Peyer's patch (tissue), 4 donors: ENCODE measurements around the gene OPCML. TPM values are rescaled to one million over a fixed set of nuclear protein-coding genes. Genes with fewer than 3 reads are reported as not detected.

Experiments
- DNase-seq, 3 donors: peaks; one replicate each; pipeline ENCODE4 v3.0.0-alpha.2; 2017 to 2019
- H3K27ac ChIP-seq, 4 donors: fragments of 200-600 bp; sonication (generic); one replicate each; pipeline ENCODE4 v1.5.1; 2016 to 2019
- H3K27me3 ChIP-seq, 2 donors: fragments of 200-600 bp; sonication (generic); one replicate each; pipeline ENCODE4 v1.5.1; 2019
- H3K36me3 ChIP-seq, 3 donors: fragments of 200-600 bp; sonication (generic); one replicate each; pipeline ENCODE4 v1.5.1; 2016 to 2019
- H3K4me1 ChIP-seq, 4 donors: fragments of 200-600 bp; sonication (generic); one replicate each; pipeline ENCODE4 v1.5.1; 2016 to 2019
- H3K4me3 ChIP-seq, 4 donors: fragments of 200-600 bp; sonication (generic); 1 replicate in 3 of 4; 2 replicates in 1 of 4; pipeline ENCODE4 v1.5.1; 2016 to 2019; ENCODE audit warnings: mild to moderate bottlenecking in 1 of 4
- H3K9me3 ChIP-seq, 4 donors: fragments of 200-600 bp; sonication (generic); one replicate each; pipeline ENCODE4 v1.5.1; 2016 to 2019; ENCODE audit warnings: mild to moderate bottlenecking in 1 of 4
- CTCF ChIP-seq, 6 experiments: fragments of 450-650 bp in 4 of 6; fragments of 200-600 bp in 2 of 6; sonication (generic) in 1 of 6; IDR thresholded peaks; one replicate each; pipeline ENCODE4 v1.5.1; 2017 to 2019; ENCODE audit warnings: antibody characterized with exemption in 6 of 6, mild to moderate bottlenecking in 3 of 6, moderate library complexity in 1 of 6
- POLR2A ChIP-seq, 2 donors: fragments of 450-650 bp; IDR thresholded peaks; one replicate each; pipeline ENCODE4 v1.5.1; 2017; ENCODE audit warnings: antibody characterized with exemption in 2 of 2, mild to moderate bottlenecking in 2 of 2, moderate library complexity in 2 of 2
- total RNA-seq, 4 donors: library from RNA; depleted of rRNA; stranded (reverse); fragments of >200 nt; gene quantifications; one replicate each; pipeline ENCODE4 v1.1.0, GENCODE V29; 2016

OPCML gene
- total RNA-seq, 4 donors from 2014 or later, result not detected

- H3K4me1 ChIP-seq, result no peaks in the 10 kb centered on the region
- H3K36me3 ChIP-seq, result no peaks in the 10 kb centered on the region
- no peak overlapping the region for H3K4me3 ChIP-seq
- no peaks in the 10 kb centered on the region for H3K9me3 ChIP-seq
- DNase-seq, result no peak
- no peaks in the 10 kb centered on the region for H3K27me3 ChIP-seq
- no peak overlapping the region for H3K27ac ChIP-seq
- TF ChIP-seq POLR2A (IDR thresholded peaks at IDR 0.05), result no peak
These were observed 315.5 kb downstream of the OPCML start for GRCh38 chr11:133216813-133217212.

GRCh38 chr11:133215596-133216230 lies 316.6 kb downstream of the OPCML start:
- Histone ChIP-seq H3K36me3 (no peaks in the 10 kb centered on the region), H3K27me3 (no peaks in the 10 kb centered on the region), H3K4me1 (no peaks in the 10 kb centered on the region), H3K4me3 (no peak overlapping the region), H3K27ac (no peak overlapping the region), H3K9me3 (no peaks in the 10 kb centered on the region)
- no peak for DNase-seq
- no peak for TF ChIP-seq POLR2A (IDR thresholded peaks at IDR 0.05)
- no peak for TF ChIP-seq CTCF (IDR thresholded peaks at IDR 0.05)

GRCh38 chr11:133214646-133215045 lies 317.7 kb downstream of the OPCML start:
- Histone ChIP-seq H3K9me3 (no peaks in the 10 kb centered on the region), H3K27ac (no peak overlapping the region), H3K36me3 (no peaks in the 10 kb centered on the region), H3K4me3 (no peak overlapping the region), H3K4me1 (no peaks in the 10 kb centered on the region), H3K27me3 (no peaks in the 10 kb centered on the region)
- TF ChIP-seq CTCF (IDR thresholded peaks at IDR 0.05) (no peak), POLR2A (IDR thresholded peaks at IDR 0.05) (no peak)
- no peak for DNase-seq

GRCh38 chr11:133212201-133212600 lies 320.1 kb downstream of the OPCML start:
- H3K36me3 ChIP-seq, result no peaks in the 10 kb centered on the region
- H3K4me1 ChIP-seq, result no peaks in the 10 kb centered on the region
- H3K4me3 ChIP-seq, result no peak overlapping the region
- H3K9me3 ChIP-seq, result no peaks in the 10 kb centered on the region
- no peak overlapping the region for H3K27ac ChIP-seq
- no peak for DNase-seq
- no peaks in the 10 kb centered on the region for H3K27me3 ChIP-seq
- TF ChIP-seq CTCF (IDR thresholded peaks at IDR 0.05), result no peak
- no peak for TF ChIP-seq POLR2A (IDR thresholded peaks at IDR 0.05)

- Histone ChIP-seq H3K4me3 (no peak overlapping the region), H3K36me3 (no peaks in the 10 kb centered on the region), H3K4me1 (no peaks in the 10 kb centered on the region), H3K9me3 (no peaks in the 10 kb centered on the region), H3K27me3 (no peaks in the 10 kb centered on the region), H3K27ac (no peak overlapping the region)
- no peak for DNase-seq
- TF ChIP-seq POLR2A (IDR thresholded peaks at IDR 0.05) (no peak), CTCF (IDR thresholded peaks at IDR 0.05) (no peak)
These were observed 324.3 kb downstream of the OPCML start for GRCh38 chr11:133207995-133208394.

- no peak for DNase-seq
- no peaks in the 10 kb centered on the region for H3K9me3 ChIP-seq
- no peaks in the 10 kb centered on the region for H3K36me3 ChIP-seq
- no peaks in the 10 kb centered on the region for H3K4me1 ChIP-seq
- TF ChIP-seq CTCF (IDR thresholded peaks at IDR 0.05) (no peak), POLR2A (IDR thresholded peaks at IDR 0.05) (no peak)
- no peak overlapping the region for H3K27ac ChIP-seq
- no peaks in the 10 kb centered on the region for H3K27me3 ChIP-seq
- no peak overlapping the region for H3K4me3 ChIP-seq
These were observed 325.8 kb downstream of the OPCML start for GRCh38 chr11:133206313-133207005.
